Kidney epithelial cell (primary cell): ENCODE measurements around the gene NLRC4. TPM values are rescaled to one million over a fixed set of nuclear protein-coding genes. Genes with fewer than 3 reads are reported as not detected.
"Not testable (repeated sequence)": the region's sequence is repeated elsewhere in the genome, so short reads cannot be mapped to it uniquely, and the experiment has no call there.

Experiments
- DNase-seq: peaks from one replicate; pipeline ENCODE4 v3.0.0-alpha.2; 2010; ENCODE audit warnings: low read depth
- H3K27me3 ChIP-seq: 2 replicates; pipeline ENCODE4 v1.6.0; 2011; ENCODE audit warnings: low read length; ENCODE audit not compliant: control insufficient read depth, insufficient read depth
- H3K36me3 ChIP-seq: 2 replicates; pipeline ENCODE4 v1.5.1; 2011; ENCODE audit warnings: low read length; ENCODE audit not compliant: control insufficient read depth, insufficient read depth
- H3K4me3 ChIP-seq: 2 replicates; pipeline ENCODE4 v1.5.1; 2011; ENCODE audit warnings: low read depth, mild to moderate bottlenecking, control low read depth, low read length
- CTCF ChIP-seq: IDR thresholded peaks from 2 replicates; pipeline ENCODE4 v1.5.1; 2011; ENCODE audit warnings: mild to moderate bottlenecking, moderate library complexity, low read length, control low read depth, inconsistent platforms; ENCODE audit not compliant: insufficient read depth, poor library complexity, severe bottlenecking
- total RNA-seq: library from RNA; depleted of rRNA; stranded (reverse); fragments of >200 nt; gene quantifications from 2 replicates; pipeline ENCODE4 v1.2.3, GENCODE V29; 2015

Gene NLRC4
- total RNA-seq, 1 donor from 2014 or later, result not detected

DNA sequence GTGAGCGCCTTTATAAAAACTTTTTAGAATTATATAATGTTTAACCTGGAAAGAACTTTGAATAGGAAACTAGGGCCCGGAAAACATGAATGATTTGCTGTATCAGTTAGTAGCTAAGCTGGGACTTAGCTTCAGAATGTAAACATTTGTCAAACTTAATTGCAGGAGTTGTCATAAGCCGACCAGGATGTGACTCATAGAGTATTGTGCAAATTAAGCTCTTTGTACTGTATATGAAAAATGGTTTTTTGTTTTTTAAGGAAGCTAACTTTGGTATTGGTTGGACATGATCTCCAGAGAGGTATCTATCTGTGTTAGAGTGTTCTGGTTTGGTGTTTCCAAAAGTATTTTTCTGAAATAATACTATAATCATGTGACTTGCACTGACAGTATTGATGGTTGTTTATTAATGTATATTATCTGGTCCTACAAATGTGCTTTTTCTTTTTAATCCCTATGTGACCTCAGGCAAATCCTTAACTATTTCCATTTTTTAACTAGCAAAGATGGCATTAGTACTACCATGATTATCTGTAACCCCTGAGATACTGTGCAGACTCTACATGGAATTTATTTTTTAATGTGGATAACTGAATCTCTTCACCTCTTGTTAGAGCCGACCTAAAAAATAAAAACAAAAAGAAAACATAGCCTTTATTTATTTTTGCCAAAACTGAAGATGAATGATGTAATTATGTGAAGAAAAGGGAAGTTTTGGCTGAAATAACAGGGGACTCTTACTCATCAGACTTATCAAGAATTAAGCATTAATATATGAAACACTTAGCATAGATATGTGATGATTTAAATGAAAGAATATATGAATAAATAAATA, 24.7 kb upstream of the NLRC4 start:
- no peak for DNase-seq
- TF ChIP-seq CTCF, result no peak
- H3K4me3 ChIP-seq, result no peak overlapping the region
- H3K36me3 ChIP-seq, result no peaks in the 10 kb centered on the region
- no peaks in the 10 kb centered on the region for H3K27me3 ChIP-seq

GRCh38 chr2:32284321-32284720, 19.6 kb upstream of the NLRC4 start:
- TF ChIP-seq CTCF, result no peak
- DNase-seq, result no peak
- H3K36me3 ChIP-seq, result no peaks in the 10 kb centered on the region
- H3K4me3 ChIP-seq, result no peak overlapping the region
- no peaks in the 10 kb centered on the region for H3K27me3 ChIP-seq

- Histone ChIP-seq H3K36me3 (no peaks in the 10 kb centered on the region), H3K27me3 (no peaks in the 10 kb centered on the region), H3K4me3 (peak overlapping the region; percentile 93)
- no peak for TF ChIP-seq CTCF
- DNase-seq, result no peak
These were observed 13.8 kb upstream of the NLRC4 start for GRCh38 chr2:32278478-32278853.

GRCh38 chr2:32277674-32278477, 13.2 kb upstream of the NLRC4 start, which contains the start of gene YIPF4:
Gene YIPF4 (plus strand): TSS chr2:32277904. CDS start chr2:32278156, 252 bp downstream.
- DNase-seq, result peak; percentile 75
- Histone ChIP-seq H3K4me3 (peak within 1 kb of the TSS; percentile 93), H3K36me3 (no peaks in the 10 kb centered on the region), H3K27me3 (no peaks in the 10 kb centered on the region)
- no peak for TF ChIP-seq CTCF

DNA sequence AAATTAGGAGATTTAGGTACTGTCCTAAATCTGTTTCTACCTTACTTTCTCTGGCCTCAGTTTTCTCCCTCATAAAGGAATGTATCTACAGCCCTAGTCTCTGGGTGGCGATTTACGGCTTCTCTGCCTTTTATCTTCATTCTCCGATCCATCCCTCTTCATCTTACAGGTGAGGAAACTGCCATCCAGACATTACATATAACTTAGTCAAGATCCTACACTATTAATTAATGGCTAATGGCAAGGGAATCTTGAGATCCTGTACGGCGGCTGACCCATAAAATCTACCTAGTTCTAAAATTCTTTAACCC, 12.6 kb upstream of the NLRC4 start:
- Histone ChIP-seq H3K27me3 (no peaks in the 10 kb centered on the region), H3K4me3 (peak overlapping the region; percentile 93), H3K36me3 (no peaks in the 10 kb centered on the region)
- TF ChIP-seq CTCF, result no peak
- DNase-seq, result no peak

DNA sequence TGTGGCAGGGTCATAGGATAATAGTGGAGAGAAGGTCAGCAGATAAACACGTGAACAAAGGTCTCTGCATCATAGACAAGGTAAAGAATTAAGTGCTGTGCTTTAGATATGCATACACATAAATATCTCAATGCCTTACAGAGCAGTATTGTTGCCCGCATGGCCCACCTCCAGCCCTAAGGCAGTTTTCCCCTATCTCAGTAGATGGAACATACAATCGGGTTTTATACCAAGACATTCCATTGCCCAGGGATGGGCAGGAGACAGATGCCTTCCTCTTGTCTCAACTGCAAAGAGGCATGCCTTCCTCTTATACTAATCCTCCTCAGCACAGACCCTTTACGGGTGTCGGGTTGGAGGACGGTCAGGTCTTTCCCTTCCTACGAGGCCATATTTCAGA, 11.1 kb upstream of the NLRC4 start:
- not testable (repeated sequence) for DNase-seq

More for the DNA sequence above, 11.1 kb upstream of the NLRC4 start:
- H3K36me3 ChIP-seq, H3K27me3 ChIP-seq, H3K4me3 ChIP-seq: not testable (repeated sequence)
